Measurements from ENCODE around the gene NHS.

The NHS gene

DNA sequence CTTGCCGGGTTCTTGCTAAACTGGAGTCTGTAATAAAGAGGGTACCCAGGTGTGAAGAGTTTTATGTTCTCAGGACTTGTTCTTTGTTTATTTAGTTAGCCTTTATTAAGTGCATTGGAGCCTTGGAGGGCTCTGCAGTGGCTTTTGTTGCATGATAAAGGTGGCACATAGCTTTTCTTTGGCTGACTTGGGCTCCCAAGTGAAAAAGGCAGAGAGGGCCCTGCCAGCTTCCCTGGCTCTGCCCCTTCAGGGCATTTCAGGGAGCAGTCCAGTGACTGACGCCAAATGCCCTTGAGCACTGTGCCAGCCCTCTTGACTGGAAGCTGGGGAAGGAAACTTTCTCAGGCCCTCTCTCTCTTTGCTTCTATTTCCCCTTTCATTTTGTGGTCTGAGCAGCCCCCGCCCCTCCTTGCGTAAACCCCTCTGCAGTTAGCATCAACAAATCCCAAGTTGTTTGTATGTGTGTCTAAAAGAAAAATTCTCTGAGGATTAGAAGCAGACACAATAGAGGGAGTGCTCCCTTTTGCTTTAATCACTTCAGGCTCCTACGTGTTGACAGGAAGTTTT, 152.2 kb downstream of the NHS start:
- Histone ChIP-seq H3K23ac (ENCODE audit: low read length) (no peak overlapping the region), H2BK5ac (ENCODE audit: low read length) (no peak overlapping the region), H3K36me3 (ENCODE audit: control insufficient read depth, insufficient read depth, low read length) (no peaks in the 10 kb centered on the region), H2AK5ac (ENCODE audit: low read length) (no peak overlapping the region), H4K5ac (ENCODE audit: low read length) (no peak overlapping the region), H2BK120ac (ENCODE audit: low read depth, low read length) (no peak overlapping the region), H3K79me1 (ENCODE audit: low read length) (no peaks in the 10 kb centered on the region), H3K4me2 (ENCODE audit: low read length) (no peak overlapping the region), H3K27me3 (ENCODE audit: insufficient read depth, low read length, poor library complexity) (no peaks in the 10 kb centered on the region), H3K4me3 (ENCODE audit: low read length) (no peak overlapping the region), H3K27ac (ENCODE audit: low read depth, low read length) (no peak overlapping the region), H3K79me2 (ENCODE audit: control insufficient read depth, insufficient read depth, low read length) (no peaks in the 10 kb centered on the region), H2BK15ac (replicated peaks; ENCODE audit: low read depth) (no peak overlapping the region), H3K4ac (ENCODE audit: low read depth, low read length) (no peak overlapping the region), H3K9ac (ENCODE audit: low read length) (no peak overlapping the region), H3K4me1 (ENCODE audit: control insufficient read depth, low read depth, low read length) (no peaks in the 10 kb centered on the region), H4K8ac (ENCODE audit: low read depth, low read length) (no peak overlapping the region), H3K18ac (ENCODE audit: low read length) (peak overlapping the region; percentile 68), H3K56ac (ENCODE audit: low read length) (peak overlapping the region; percentile 10)
- no peak for DNase-seq
- no CpG with 5 or more reads among the region's 5 CpGs for WGBS (ENCODE audit: extremely low coverage, insufficient coverage, low lambda C conversion rate)

GRCh38 chrX:17527922-17528321, 152.9 kb downstream of the NHS start:
- H3K56ac ChIP-seq (ENCODE audit: low read length), result peak overlapping the region; percentile 42
- H3K18ac ChIP-seq (ENCODE audit: low read length), result no peak overlapping the region
- DNase-seq, result no peak
- no peaks in the 10 kb centered on the region for H3K27me3 ChIP-seq (ENCODE audit: insufficient read depth, low read length, poor library complexity)
- H3K79me2 ChIP-seq (ENCODE audit: control insufficient read depth, insufficient read depth, low read length), result no peaks in the 10 kb centered on the region
- peak overlapping the region; percentile 4 for H3K4ac ChIP-seq (ENCODE audit: low read depth, low read length)
- H2BK15ac ChIP-seq (replicated peaks; ENCODE audit: low read depth), result no peak overlapping the region
- no peaks in the 10 kb centered on the region for H3K36me3 ChIP-seq (ENCODE audit: control insufficient read depth, insufficient read depth, low read length)
- no peak overlapping the region for H3K4me2 ChIP-seq (ENCODE audit: low read length)
- H3K4me3 ChIP-seq (ENCODE audit: low read length), result no peak overlapping the region
- no peak overlapping the region for H3K23ac ChIP-seq (ENCODE audit: low read length)
- no CpG with 5 or more reads among the region's 1 CpG for WGBS (ENCODE audit: extremely low coverage, insufficient coverage, low lambda C conversion rate)
- H3K27ac ChIP-seq (ENCODE audit: low read depth, low read length), result no peak overlapping the region
- no peak overlapping the region for H4K5ac ChIP-seq (ENCODE audit: low read length)
- no peak overlapping the region for H2BK120ac ChIP-seq (ENCODE audit: low read depth, low read length)
- no peak overlapping the region for H3K9ac ChIP-seq (ENCODE audit: low read length)
- H2BK5ac ChIP-seq (ENCODE audit: low read length), result no peak overlapping the region
- H2AK5ac ChIP-seq (ENCODE audit: low read length), result no peak overlapping the region
- no peak overlapping the region for H4K8ac ChIP-seq (ENCODE audit: low read depth, low read length)
- H3K4me1 ChIP-seq (ENCODE audit: control insufficient read depth, low read depth, low read length), result no peaks in the 10 kb centered on the region
- no peaks in the 10 kb centered on the region for H3K79me1 ChIP-seq (ENCODE audit: low read length)

DNA sequence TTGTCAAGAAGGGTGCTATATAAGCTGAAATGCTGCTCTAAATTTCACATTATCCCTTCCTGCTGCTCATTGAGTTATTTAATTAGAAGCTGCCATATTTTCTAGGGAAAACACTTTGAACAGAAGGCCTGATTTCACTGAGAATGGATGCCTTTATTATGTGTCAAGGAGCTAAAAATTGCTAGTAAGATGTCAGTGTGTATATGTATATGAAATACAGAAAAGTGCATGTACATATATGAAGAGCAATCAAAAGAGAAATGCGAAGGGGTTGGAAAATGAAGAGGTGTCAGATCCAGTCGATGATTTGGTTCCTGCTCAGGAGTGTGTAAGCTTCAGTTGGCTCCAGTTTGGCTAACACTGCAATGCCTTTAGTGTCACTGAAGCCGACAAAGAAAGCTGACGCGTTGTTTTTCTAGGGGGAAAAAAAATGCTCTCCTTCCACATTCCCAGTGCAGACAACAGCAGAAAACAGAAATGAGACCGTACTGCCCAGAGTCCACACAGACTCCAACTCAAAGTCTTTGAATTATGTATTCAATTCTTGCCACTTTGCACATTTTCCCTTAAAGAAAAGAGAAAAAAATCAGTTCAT, 154.2 kb downstream of the NHS start:
- Histone ChIP-seq H2BK120ac (ENCODE audit: low read depth, low read length) (no peak overlapping the region), H3K56ac (ENCODE audit: low read length) (no peak overlapping the region), H3K79me2 (ENCODE audit: control insufficient read depth, insufficient read depth, low read length) (no peaks in the 10 kb centered on the region), H2BK15ac (replicated peaks; ENCODE audit: low read depth) (no peak overlapping the region), H2BK5ac (ENCODE audit: low read length) (no peak overlapping the region), H3K36me3 (ENCODE audit: control insufficient read depth, insufficient read depth, low read length) (no peaks in the 10 kb centered on the region), H3K4me3 (ENCODE audit: low read length) (no peak overlapping the region), H3K9ac (ENCODE audit: low read length) (no peak overlapping the region), H3K27ac (ENCODE audit: low read depth, low read length) (no peak overlapping the region), H3K4ac (ENCODE audit: low read depth, low read length) (no peak overlapping the region), H3K27me3 (ENCODE audit: insufficient read depth, low read length, poor library complexity) (no peaks in the 10 kb centered on the region), H3K79me1 (ENCODE audit: low read length) (no peaks in the 10 kb centered on the region), H2AK5ac (ENCODE audit: low read length) (no peak overlapping the region), H4K5ac (ENCODE audit: low read length) (no peak overlapping the region), H3K4me2 (ENCODE audit: low read length) (no peak overlapping the region), H4K8ac (ENCODE audit: low read depth, low read length) (no peak overlapping the region), H3K4me1 (ENCODE audit: control insufficient read depth, low read depth, low read length) (no peaks in the 10 kb centered on the region), H3K18ac (ENCODE audit: low read length) (no peak overlapping the region), H3K23ac (ENCODE audit: low read length) (no peak overlapping the region)
- DNase-seq, result no peak
- no CpG with 5 or more reads among the region's 6 CpGs for WGBS (ENCODE audit: extremely low coverage, insufficient coverage, low lambda C conversion rate)

DNA sequence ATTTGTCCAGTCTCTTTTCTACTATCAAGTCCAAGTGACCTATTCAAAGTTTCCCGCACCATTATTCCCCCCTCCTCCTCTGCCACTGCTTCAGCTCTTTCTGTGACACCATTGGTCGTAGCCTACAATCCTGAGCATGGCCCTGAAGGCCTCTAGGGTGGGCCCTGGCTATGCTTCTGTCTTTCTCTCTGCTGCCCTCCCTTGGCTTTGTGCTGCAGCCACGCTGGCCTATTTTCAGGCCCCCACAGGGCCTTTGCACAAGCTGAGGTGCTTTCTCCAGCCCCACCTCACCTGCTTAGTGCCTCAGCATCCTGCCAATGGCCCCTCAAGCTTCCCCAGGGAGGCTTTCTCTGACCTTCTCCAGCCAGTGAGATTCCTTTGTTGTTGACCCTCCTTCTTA, 156.5 kb downstream of the NHS start:
- DNase-seq, result no peak
- Histone ChIP-seq H3K4ac (ENCODE audit: low read depth, low read length) (no peak overlapping the region), H4K5ac (ENCODE audit: low read length) (no peak overlapping the region), H2BK5ac (ENCODE audit: low read length) (no peak overlapping the region), H3K4me3 (ENCODE audit: low read length) (no peak overlapping the region), H3K27ac (ENCODE audit: low read depth, low read length) (no peak overlapping the region), H3K4me2 (ENCODE audit: low read length) (no peak overlapping the region), H3K23ac (ENCODE audit: low read length) (no peak overlapping the region), H3K36me3 (ENCODE audit: control insufficient read depth, insufficient read depth, low read length) (no peaks in the 10 kb centered on the region), H3K79me1 (ENCODE audit: low read length) (no peaks in the 10 kb centered on the region), H2BK120ac (ENCODE audit: low read depth, low read length) (no peak overlapping the region), H4K8ac (ENCODE audit: low read depth, low read length) (no peak overlapping the region), H3K79me2 (ENCODE audit: control insufficient read depth, insufficient read depth, low read length) (no peaks in the 10 kb centered on the region), H2AK5ac (ENCODE audit: low read length) (no peak overlapping the region), H3K27me3 (ENCODE audit: insufficient read depth, low read length, poor library complexity) (no peaks in the 10 kb centered on the region), H2BK15ac (replicated peaks; ENCODE audit: low read depth) (no peak overlapping the region), H3K18ac (ENCODE audit: low read length) (no peak overlapping the region), H3K4me1 (ENCODE audit: control insufficient read depth, low read depth, low read length) (no peaks in the 10 kb centered on the region), H3K9ac (ENCODE audit: low read length) (no peak overlapping the region), H3K56ac (ENCODE audit: low read length) (no peak overlapping the region)
- no CpG with 5 or more reads among the region's 3 CpGs for WGBS (ENCODE audit: extremely low coverage, insufficient coverage, low lambda C conversion rate)

GRCh38 chrX:17535229-17535628, 160.2 kb downstream of the NHS start:
- Histone ChIP-seq H4K5ac (ENCODE audit: low read length) (no peak overlapping the region), H2BK15ac (replicated peaks; ENCODE audit: low read depth) (no peak overlapping the region), H3K27me3 (ENCODE audit: insufficient read depth, low read length, poor library complexity) (no peaks in the 10 kb centered on the region), H3K4ac (ENCODE audit: low read depth, low read length) (no peak overlapping the region), H3K36me3 (ENCODE audit: control insufficient read depth, insufficient read depth, low read length) (no peaks in the 10 kb centered on the region), H3K4me1 (ENCODE audit: control insufficient read depth, low read depth, low read length) (no peaks in the 10 kb centered on the region), H3K79me1 (ENCODE audit: low read length) (no peaks in the 10 kb centered on the region), H4K8ac (ENCODE audit: low read depth, low read length) (no peak overlapping the region), H3K18ac (ENCODE audit: low read length) (no peak overlapping the region), H3K27ac (ENCODE audit: low read depth, low read length) (no peak overlapping the region), H3K9ac (ENCODE audit: low read length) (no peak overlapping the region), H2BK5ac (ENCODE audit: low read length) (no peak overlapping the region), H2AK5ac (ENCODE audit: low read length) (no peak overlapping the region), H3K23ac (ENCODE audit: low read length) (no peak overlapping the region), H3K79me2 (ENCODE audit: control insufficient read depth, insufficient read depth, low read length) (no peaks in the 10 kb centered on the region), H3K4me3 (ENCODE audit: low read length) (no peak overlapping the region), H2BK120ac (ENCODE audit: low read depth, low read length) (no peak overlapping the region), H3K4me2 (ENCODE audit: low read length) (no peak overlapping the region), H3K56ac (ENCODE audit: low read length) (no peak overlapping the region)
- WGBS (ENCODE audit: extremely low coverage, insufficient coverage, low lambda C conversion rate), result no CpG with 5 or more reads among the region's 4 CpGs
- peak; percentile 60 for DNase-seq

DNA sequence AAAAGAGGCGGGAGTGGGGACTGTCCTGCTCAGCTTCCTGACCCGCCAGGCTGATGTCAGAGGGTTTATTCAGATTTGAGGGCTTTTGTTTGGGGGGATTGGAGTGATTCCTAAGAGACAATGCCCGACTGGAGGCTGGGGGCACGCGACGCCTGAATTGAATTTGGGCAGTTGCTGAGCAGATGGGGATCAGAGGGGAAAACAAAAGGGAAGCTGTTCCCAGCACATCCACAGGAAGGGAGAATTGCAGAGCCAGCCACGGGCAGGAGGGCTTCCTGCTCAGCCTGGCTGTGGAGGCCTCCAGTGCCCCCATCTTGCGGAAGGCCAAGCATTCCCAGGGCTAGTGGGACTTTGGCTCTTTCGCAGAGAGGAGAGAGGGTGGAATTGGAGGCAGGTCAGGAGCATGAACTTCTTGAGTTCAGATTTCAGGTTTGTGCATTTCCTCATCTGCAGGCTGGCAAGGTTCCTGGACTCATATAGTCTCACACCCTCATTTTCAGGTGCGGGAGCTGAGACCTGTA, 162.8 kb downstream of the NHS start:
- Histone ChIP-seq H2AK5ac (ENCODE audit: low read length) (no peak overlapping the region), H4K8ac (ENCODE audit: low read depth, low read length) (no peak overlapping the region), H3K4ac (ENCODE audit: low read depth, low read length) (no peak overlapping the region), H3K9ac (ENCODE audit: low read length) (no peak overlapping the region), H3K23ac (ENCODE audit: low read length) (no peak overlapping the region), H3K79me1 (ENCODE audit: low read length) (no peaks in the 10 kb centered on the region), H3K79me2 (ENCODE audit: control insufficient read depth, insufficient read depth, low read length) (no peaks in the 10 kb centered on the region), H3K4me1 (ENCODE audit: control insufficient read depth, low read depth, low read length) (no peaks in the 10 kb centered on the region), H3K36me3 (ENCODE audit: control insufficient read depth, insufficient read depth, low read length) (no peaks in the 10 kb centered on the region), H3K27me3 (ENCODE audit: insufficient read depth, low read length, poor library complexity) (no peaks in the 10 kb centered on the region), H2BK15ac (replicated peaks; ENCODE audit: low read depth) (no peak overlapping the region), H3K18ac (ENCODE audit: low read length) (no peak overlapping the region), H2BK120ac (ENCODE audit: low read depth, low read length) (no peak overlapping the region), H3K4me2 (ENCODE audit: low read length) (no peak overlapping the region), H2BK5ac (ENCODE audit: low read length) (no peak overlapping the region), H3K56ac (ENCODE audit: low read length) (no peak overlapping the region), H3K4me3 (ENCODE audit: low read length) (no peak overlapping the region), H3K27ac (ENCODE audit: low read depth, low read length) (no peak overlapping the region), H4K5ac (ENCODE audit: low read length) (no peak overlapping the region)
- WGBS (ENCODE audit: extremely low coverage, insufficient coverage, low lambda C conversion rate), result no CpG with 5 or more reads among the region's 10 CpGs
- no peak for DNase-seq
